GM12892 (cell line): ENCODE measurements around the gene SLIT3.

ENCODE experiments used
- DNase-seq: peaks from one replicate; pipeline ENCODE4 v3.0.0; 2011; ENCODE audit not compliant: insufficient read length
- FAIRE-seq: peaks from 2 replicates; lab custom pipeline; 2011; peaks lifted over from hg19 to GRCh38; lab: Jason Lieb, UNC
- POLR2A ChIP-seq: IDR thresholded peaks from 2 replicates; pipeline ENCODE4 v1.6.1; 2011; ENCODE audit warnings: low read depth, low read length, control low read depth
- POLR2AphosphoS5 ChIP-seq: IDR thresholded peaks from 2 replicates; pipeline ENCODE4 v1.6.1; 2011; ENCODE audit warnings: low read depth, low read length, control low read depth
- TAF1 ChIP-seq: IDR thresholded peaks from 2 replicates; pipeline ENCODE4 v1.6.1; 2011; ENCODE audit warnings: low read depth, mild to moderate bottlenecking, control low read depth, low read length, borderline replicate concordance

SLIT3 gene

GRCh38 chr5:169049712-169050111 lies 251.2 kb downstream of the SLIT3 start:
- DNase-seq (no peak), FAIRE-seq (no peak)
- TF ChIP-seq POLR2A (no peak), TAF1 (no peak), POLR2AphosphoS5 (no peak)

GRCh38 chr5:169048181-169049125 lies 252.5 kb downstream of the SLIT3 start:
- TF ChIP-seq TAF1 (no peak), POLR2A (no peak), POLR2AphosphoS5 (no peak)
- FAIRE-seq: no peak
- DNase-seq: no peak

GRCh38 chr5:169044962-169045361 lies 256.0 kb downstream of the SLIT3 start:
- FAIRE-seq (no peak), DNase-seq (no peak)
- TF ChIP-seq POLR2AphosphoS5 (no peak), POLR2A (no peak), TAF1 (no peak)

GRCh38 chr5:169041180-169041579 lies 259.8 kb downstream of the SLIT3 start:
- FAIRE-seq (no peak), DNase-seq (no peak)
- TF ChIP-seq POLR2AphosphoS5 (no peak), POLR2A (no peak), TAF1 (no peak)

- TF ChIP-seq TAF1: no peak
- no peak for TF ChIP-seq POLR2A
- TF ChIP-seq POLR2AphosphoS5: no peak
- FAIRE-seq (no peak), DNase-seq (no peak)
These were observed 261.3 kb downstream of the SLIT3 start for GRCh38 chr5:169039592-169039991.

GRCh38 chr5:169037466-169037865 lies 263.5 kb downstream of the SLIT3 start:
- DNase-seq (no peak), FAIRE-seq (no peak)
- TF ChIP-seq POLR2A: no peak
- no peak for TF ChIP-seq POLR2AphosphoS5
- no peak for TF ChIP-seq TAF1

GRCh38 chr5:169036079-169036805 lies 264.7 kb downstream of the SLIT3 start:
- FAIRE-seq (no peak), DNase-seq (no peak)
- TF ChIP-seq TAF1 (no peak), POLR2A (no peak), POLR2AphosphoS5 (no peak)

- FAIRE-seq (no peak), DNase-seq (no peak)
- TF ChIP-seq POLR2A (no peak), POLR2AphosphoS5 (no peak), TAF1 (no peak)
These were observed 271.2 kb downstream of the SLIT3 start for GRCh38 chr5:169029661-169030274.

GRCh38 chr5:169029037-169029436 lies 271.9 kb downstream of the SLIT3 start:
- FAIRE-seq (no peak), DNase-seq (no peak)
- TF ChIP-seq TAF1 (no peak), POLR2AphosphoS5 (no peak), POLR2A (no peak)

GRCh38 chr5:169027501-169028061 lies 273.4 kb downstream of the SLIT3 start:
- no peak for FAIRE-seq
- no peak for DNase-seq
- no peak for TF ChIP-seq POLR2AphosphoS5
- no peak for TF ChIP-seq POLR2A
- TF ChIP-seq TAF1: no peak

GRCh38 chr5:169025491-169025890 lies 275.4 kb downstream of the SLIT3 start:
- TF ChIP-seq TAF1 (no peak), POLR2A (no peak), POLR2AphosphoS5 (no peak)
- FAIRE-seq (no peak), DNase-seq (no peak)
